ENCODE results near the gene CMTM1.
"Not testable (repeated sequence)": the region's sequence is repeated elsewhere in the genome, so short reads cannot be mapped to it uniquely, and the experiment has no call there.

CMTM1 gene

DNA sequence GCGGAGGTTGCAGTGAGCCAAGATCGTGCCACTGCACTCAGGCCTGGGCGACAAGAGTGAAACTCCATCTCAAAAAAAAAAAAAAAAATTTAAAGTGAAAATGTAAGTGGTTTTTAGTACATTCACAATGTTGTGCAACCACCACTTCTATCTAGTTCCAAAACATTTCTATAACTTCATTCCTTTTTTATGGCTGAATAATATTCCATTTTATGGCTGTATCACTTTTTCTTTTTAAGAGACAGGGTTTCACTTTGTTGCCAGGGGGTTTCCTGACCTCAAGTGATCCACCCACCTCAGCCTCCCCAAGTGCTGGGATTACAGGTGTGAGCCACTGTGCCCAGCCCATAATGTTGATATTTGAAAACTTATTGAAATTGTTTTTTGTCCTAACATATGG, 26.6 kb downstream of the CMTM1 start:
- no peak for TF ChIP-seq JUND (IDR thresholded peaks at IDR 0.05; ENCODE audit: low read depth)
- in situ Hi-C loops (cut with HindIII; ENCODE audit: low pct_unique_long_range_greater_than_20kb, low sequenced_read_pairs): no loop called here
- no peak for DNase-seq (ENCODE audit: low read depth in 1 of 2, low spot score in 1 of 2)

DNA sequence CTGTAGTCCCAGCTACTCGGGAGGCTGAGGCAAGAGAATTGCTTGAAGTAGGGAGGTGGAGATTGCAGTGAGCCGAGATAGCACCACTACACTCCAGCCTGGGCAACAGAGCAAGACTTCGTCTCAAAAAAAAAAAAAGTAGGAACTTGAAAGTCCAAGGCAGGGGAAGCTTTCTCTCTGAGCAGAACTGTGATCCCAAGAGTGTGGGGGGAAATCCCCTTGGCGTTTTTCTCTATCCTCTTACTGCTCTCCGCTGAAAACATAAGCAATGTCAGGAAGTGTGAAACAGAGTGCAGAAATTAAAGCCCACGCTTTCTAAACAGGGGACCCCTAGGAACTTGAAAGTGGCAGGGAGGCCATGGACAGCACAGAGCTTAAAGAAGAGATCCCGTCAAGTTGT, 28.5 kb downstream of the CMTM1 start:
- in situ Hi-C loops (cut with HindIII; ENCODE audit: low pct_unique_long_range_greater_than_20kb, low sequenced_read_pairs): no loop called here
- TF ChIP-seq JUND (IDR thresholded peaks at IDR 0.05; ENCODE audit: low read depth): no peak
- no peak for DNase-seq (ENCODE audit: low read depth in 1 of 2, low spot score in 1 of 2)

DNA sequence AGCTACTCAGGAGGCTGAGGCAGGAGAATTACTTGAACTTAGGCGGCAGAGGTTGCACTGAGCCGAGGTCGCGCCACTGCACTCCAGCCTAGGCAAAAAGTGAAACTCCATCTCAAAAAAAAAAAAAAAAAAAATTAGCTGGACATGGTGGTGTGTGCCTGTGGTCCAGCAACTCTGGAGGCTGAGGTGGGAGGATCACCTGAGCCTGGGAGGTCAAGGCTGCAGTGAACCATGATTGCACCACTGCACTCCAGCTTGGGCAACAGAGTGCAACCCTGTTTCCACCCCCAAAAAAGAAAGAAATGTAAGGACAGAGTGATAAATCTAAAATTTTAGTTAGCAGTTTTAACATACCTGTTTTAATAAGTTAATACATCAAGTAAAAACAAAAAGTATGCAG, 30.3 kb downstream of the CMTM1 start:
- DNase-seq (ENCODE audit: low read depth in 1 of 2, low spot score in 1 of 2); in situ Hi-C loops (cut with HindIII; ENCODE audit: low pct_unique_long_range_greater_than_20kb, low sequenced_read_pairs): not testable (repeated sequence)

DNA sequence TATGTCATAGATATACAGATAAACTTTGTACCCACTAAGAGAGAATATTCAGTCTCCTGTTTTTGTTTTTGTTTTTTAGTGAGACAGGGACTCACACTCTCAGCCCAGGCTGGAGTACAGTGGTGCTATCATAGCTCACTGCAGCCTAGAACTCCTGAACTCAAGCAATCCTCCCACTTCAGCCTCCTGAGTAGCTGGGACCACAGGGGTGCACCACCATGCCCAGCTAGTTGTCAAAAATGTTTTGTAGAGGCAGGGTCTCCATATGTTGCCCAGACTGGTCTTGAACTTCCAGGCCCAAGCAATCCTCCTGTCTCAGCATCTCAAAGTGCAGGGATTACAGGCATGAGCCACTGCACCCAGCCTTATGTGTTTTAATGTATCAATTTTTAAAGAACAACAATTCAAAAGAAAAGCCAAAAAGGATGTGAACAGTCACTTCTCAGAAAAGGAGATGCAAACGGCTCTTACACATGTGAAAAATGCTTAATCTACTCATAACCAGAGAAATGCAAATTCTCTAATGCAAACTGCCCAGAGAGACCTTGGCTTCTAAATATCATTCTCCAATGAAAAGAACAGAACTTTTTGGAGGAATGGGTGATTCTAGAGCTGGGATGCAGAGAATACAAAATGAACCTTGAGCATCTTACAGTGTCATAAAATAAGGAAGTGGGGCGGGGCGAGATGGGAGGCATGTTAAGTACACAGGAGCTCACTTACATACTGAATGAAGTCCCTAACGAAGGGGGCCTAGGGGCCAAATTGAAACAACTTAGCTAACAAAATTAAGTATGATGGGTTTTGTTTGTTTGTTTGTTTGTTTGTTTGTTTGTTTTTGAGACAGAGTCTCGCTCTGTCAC, 31.0 kb downstream of the CMTM1 start:
- DNase-seq (ENCODE audit: low read depth in 1 of 2, low spot score in 1 of 2): no peak
- TF ChIP-seq JUND (IDR thresholded peaks at IDR 0.05; ENCODE audit: low read depth): no peak
- in situ Hi-C loops (cut with HindIII; ENCODE audit: low pct_unique_long_range_greater_than_20kb, low sequenced_read_pairs): no loop called here

DNA sequence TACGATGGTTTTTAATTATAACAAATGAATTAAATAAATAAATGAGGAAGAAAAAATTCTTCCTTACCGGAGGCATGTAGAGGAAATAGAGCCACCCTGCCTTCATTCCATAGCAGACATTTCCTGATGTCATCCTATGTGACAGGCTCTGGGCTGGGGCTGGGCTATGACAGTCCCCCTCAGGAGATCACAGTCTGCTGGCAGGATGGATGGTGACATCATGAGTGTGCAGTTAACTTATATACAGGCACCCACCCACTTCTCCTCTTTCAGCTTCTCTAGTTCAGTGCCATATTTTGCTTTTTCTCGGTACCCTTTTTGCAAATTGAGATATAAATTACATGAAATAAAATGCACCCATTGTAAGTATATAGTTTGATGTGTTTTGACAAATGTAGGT, 31.9 kb downstream of the CMTM1 start:
- no peak for DNase-seq (ENCODE audit: low read depth in 1 of 2, low spot score in 1 of 2)
- TF ChIP-seq JUND (IDR thresholded peaks at IDR 0.05; ENCODE audit: low read depth): no peak
- in situ Hi-C loops (cut with HindIII; ENCODE audit: low pct_unique_long_range_greater_than_20kb, low sequenced_read_pairs): no loop called here

DNA sequence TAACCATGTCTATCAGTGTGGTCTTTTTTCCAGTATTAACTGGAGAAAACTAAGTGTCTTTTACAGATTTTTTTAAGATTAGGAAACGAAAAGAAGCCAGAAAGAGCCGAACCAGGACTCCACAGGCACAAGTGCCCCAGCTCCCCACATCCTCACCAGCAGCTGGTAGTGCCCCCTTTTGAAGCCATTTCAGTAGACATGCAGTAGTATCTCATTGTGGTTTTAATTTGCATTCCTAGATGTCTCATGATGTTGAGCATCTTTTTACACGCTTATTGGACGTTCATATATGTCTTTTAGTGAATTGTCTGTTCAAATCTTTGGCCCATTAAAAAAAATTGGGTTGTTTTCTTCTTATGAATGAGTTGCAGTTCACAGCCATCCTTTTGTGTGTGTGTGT, 33.5 kb downstream of the CMTM1 start:
- no peak for DNase-seq (ENCODE audit: low read depth in 1 of 2, low spot score in 1 of 2)
- in situ Hi-C loops (cut with HindIII; ENCODE audit: low pct_unique_long_range_greater_than_20kb, low sequenced_read_pairs): no loop called here
- TF ChIP-seq JUND (IDR thresholded peaks at IDR 0.05; ENCODE audit: low read depth): no peak

DNA sequence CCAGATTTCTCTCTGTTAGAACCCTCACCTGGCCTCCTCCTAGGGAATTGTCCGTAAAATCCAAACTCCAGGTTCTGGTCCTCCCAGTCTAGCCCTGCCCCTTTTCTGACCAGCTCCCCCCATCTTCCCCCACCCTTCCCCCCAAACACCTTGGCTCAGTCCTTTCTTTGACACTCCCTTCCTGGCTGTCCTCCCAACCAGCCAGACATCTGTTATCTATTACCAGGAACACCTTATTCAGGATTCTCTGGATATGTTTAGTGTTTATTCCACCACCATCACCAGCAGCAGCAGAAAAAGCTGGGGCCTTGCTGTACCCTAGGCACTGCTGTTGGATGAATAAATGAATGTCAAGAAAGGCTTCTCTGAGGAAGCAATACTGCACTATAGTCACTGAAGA, 34.2 kb downstream of the CMTM1 start:
- TF ChIP-seq JUND (IDR thresholded peaks at IDR 0.05; ENCODE audit: low read depth): no peak
- in situ Hi-C loops (cut with HindIII; ENCODE audit: low pct_unique_long_range_greater_than_20kb, low sequenced_read_pairs): no loop called here
- DNase-seq (ENCODE audit: low read depth in 1 of 2, low spot score in 1 of 2): no peak

DNA sequence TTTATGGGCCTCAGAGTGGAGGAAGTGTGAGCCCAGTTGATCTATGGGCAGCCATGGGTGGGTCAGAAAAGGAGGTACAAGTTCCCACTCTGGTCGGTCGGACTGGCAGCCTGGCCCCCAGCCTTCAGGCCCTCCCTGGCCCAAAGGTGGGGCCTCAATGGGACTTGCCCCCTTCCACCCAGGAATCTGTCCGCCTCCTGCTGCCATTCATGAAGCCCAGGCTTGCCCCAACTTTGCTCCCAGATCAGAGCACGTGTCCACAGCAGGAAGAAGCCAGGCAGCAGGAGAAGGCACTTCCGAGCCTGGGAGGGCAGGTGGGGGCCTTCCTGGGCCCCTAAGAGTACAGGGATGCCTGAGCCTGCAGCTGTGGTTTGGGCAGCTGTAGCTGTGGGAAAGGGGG, 35.2 kb downstream of the CMTM1 start:
- no peak for TF ChIP-seq JUND (IDR thresholded peaks at IDR 0.05; ENCODE audit: low read depth)
- in situ Hi-C loops (cut with HindIII; ENCODE audit: low pct_unique_long_range_greater_than_20kb, low sequenced_read_pairs): no loop called here
- no peak for DNase-seq (ENCODE audit: low read depth in 1 of 2, low spot score in 1 of 2)

DNA sequence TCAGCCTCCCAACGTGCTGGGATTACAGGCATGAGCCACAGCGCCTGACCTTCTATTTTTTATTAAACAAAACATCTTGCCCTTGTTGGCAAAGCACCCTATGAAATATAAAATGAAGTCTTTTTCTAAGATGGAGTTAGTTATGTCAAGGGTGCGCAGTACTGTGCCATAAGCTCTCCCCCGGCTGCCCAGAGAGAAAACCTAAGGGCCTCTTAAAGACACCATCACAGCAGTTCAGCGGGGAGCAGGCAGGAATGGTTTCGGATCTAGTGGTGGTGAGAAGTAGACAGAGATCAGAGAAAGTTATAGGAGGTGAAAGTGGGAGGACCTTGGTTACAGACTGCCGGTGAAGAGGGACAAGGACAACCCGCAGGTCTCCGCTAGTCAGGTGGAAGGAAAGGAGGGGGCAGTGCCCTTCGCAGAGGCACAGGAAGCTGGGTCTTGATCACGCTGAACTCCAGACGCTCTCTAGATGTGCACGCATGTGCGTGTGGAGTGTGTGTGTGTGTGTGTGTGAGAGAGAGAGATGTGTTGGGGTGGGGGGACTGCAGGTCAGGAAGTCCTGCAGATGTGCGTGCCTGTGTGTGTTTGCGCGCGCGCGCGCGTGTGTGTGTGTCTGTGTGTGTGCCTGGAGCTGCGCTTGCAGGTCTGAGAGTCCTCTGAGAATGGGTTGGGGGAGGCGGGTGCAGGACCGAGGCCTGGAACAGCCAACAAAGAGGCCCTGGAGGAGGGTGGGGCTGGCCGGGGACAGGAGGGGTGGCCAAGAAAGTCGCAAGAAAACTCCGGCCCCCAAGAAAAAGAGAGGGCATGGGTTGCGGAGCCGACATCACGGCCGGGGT, 37.5 kb downstream of the CMTM1 start:
- in situ Hi-C loops (cut with HindIII; ENCODE audit: low pct_unique_long_range_greater_than_20kb, low sequenced_read_pairs): no loop called here
- no peak for DNase-seq (ENCODE audit: low read depth in 1 of 2, low spot score in 1 of 2)
- TF ChIP-seq JUND (IDR thresholded peaks at IDR 0.05; ENCODE audit: low read depth): no peak

DNA sequence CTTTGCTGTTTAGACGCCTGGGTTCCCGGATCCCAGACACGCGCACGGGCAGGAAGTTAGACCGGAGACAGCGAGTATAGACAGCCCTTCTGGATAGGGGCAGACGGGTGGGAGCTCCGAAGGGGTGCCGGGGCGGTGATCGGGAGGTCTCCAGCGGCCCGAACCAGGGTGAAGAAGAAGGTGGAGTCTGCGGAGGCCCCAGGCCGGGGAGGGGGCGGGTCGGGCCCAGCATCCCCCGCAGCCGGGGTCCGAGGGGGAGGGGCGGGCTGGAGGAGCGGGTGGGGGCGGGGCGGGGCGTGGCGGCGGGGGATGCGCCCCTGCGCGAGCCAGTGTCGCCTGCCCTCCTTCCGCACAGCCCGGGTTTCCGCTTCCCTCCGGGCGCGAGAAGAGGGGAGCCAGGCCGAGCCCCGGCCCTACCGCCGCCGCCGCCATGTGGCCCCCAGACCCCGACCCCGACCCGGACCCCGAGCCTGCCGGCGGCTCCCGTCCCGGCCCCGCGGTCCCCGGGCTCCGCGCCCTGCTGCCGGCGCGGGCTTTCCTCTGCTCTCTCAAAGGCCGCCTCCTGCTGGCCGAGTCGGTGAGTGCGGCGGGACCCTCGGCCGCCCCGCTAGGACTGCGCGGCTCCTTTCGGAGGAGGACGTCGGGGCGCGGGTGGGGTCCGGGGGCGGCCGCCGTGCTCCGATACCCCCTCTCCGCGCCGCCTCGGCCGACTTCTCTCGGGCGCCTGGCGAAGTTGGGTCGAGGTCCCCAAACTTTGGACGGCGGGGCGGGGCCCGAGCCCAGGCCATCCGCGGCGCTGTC, 38.3 kb downstream of the CMTM1 start, which contains the start of gene CMTM3:
Gene CMTM3, plus strand, starts transcription at position 329 of the 801 bp plus-strand sequence. Its CDS starts 102 bp downstream, at position 431.
- in situ Hi-C loops (cut with HindIII; ENCODE audit: low pct_unique_long_range_greater_than_20kb, low sequenced_read_pairs): no loop called here
- DNase-seq (ENCODE audit: low read depth in 1 of 2, low spot score in 1 of 2): no peak
- TF ChIP-seq JUND (IDR thresholded peaks at IDR 0.05; ENCODE audit: low read depth): no peak

DNA sequence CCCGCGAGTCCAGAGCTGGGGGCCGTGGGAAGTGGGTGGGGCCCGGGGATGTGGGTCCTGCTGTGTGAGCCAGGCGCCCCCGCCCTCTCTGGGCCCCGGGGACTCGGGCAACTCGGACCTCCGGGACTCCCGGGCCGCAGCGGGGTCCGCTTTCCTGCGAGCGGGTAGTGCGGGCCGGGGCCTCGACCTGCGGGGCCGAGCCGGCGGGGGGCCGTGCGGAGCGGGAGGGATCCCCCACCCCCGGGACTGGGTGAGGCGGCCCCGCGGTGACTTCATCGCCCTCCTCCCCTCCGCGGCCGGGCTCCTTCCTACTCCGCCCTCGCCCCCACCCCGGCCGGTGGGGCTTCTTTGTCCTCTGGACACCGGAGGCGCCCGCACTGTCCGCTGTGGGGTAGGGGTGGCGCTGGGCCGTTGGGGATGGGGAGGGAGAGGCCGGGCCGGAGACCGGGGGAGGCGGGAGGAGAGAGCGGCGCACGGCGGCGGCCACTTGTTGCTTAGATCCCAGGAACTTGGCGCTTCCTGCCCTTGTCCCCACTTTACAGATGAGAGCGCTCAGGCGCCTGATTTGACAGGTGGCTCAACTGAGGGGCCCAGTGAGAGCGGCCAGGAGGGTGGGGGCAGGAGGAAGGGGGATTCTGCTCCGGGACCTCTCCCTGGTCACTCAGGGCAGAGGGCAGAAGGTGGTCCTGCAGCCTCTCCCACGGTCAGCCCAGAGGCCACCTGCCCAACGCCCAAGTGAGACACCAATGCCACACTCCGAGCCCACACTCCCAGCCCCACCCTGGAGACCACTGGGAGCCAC, 39.1 kb downstream of the CMTM1 start:
- TF ChIP-seq JUND (IDR thresholded peaks at IDR 0.05; ENCODE audit: low read depth): no peak
- no peak for DNase-seq (ENCODE audit: low read depth in 1 of 2, low spot score in 1 of 2)
- in situ Hi-C loops (cut with HindIII; ENCODE audit: low pct_unique_long_range_greater_than_20kb, low sequenced_read_pairs): no loop called here
